Activated CD8-positive, alpha-beta memory T cell treated with anti-CD3 and anti-CD28 coated beads, Interleukin-2, amount 50 U/mL, for 48 hours (primary cell): ENCODE data around the gene DENND2D.

Experiments used
- DNase-seq: peaks from one replicate; pipeline ENCODE4 v3.0.0-alpha.2; 2020

Gene DENND2D

GRCh38 chr1:111202366-111202706 is 1.9 kb upstream of the DENND2D start:
- DNase-seq, result no peak

GRCh38 chr1:111201275-111202090 is 1.0 kb upstream of the DENND2D start:
- no peak for DNase-seq

- DNase-seq, result no peak
Measured at GRCh38 chr1:111200802-111201161, 336 bp upstream of the DENND2D start.

GRCh38 chr1:111199329-111199728 is 1.1 kb downstream of the DENND2D start:
- no peak for DNase-seq

GRCh38 chr1:111198836-111199235 is 1.6 kb downstream of the DENND2D start:
- DNase-seq, result no peak

GRCh38 chr1:111197598-111198284 is 2.7 kb downstream of the DENND2D start:
- no peak for DNase-seq

- DNase-seq, result no peak
Measured at GRCh38 chr1:111196213-111196612, 4.2 kb downstream of the DENND2D start.

GRCh38 chr1:111195002-111195684 is 5.3 kb downstream of the DENND2D start:
- DNase-seq, result no peak

GRCh38 chr1:111193712-111194480 is 6.5 kb downstream of the DENND2D start:
- no peak for DNase-seq

- no peak for DNase-seq
Measured at GRCh38 chr1:111192658-111193519, 7.6 kb downstream of the DENND2D start.

- no peak for DNase-seq
Measured at GRCh38 chr1:111192074-111192473, 8.4 kb downstream of the DENND2D start.

- no peak for DNase-seq
Measured at GRCh38 chr1:111191496-111191895, 8.9 kb downstream of the DENND2D start.

GRCh38 chr1:111190931-111191451 is 9.5 kb downstream of the DENND2D start:
- DNase-seq, result no peak

- no peak for DNase-seq
Measured at GRCh38 chr1:111184663-111185062, 15.8 kb downstream of the DENND2D start.

GRCh38 chr1:111183308-111184069 is 17.0 kb downstream of the DENND2D start:
- DNase-seq, result no peak

GRCh38 chr1:111182052-111182451 is 18.4 kb downstream of the DENND2D start:
- no peak for DNase-seq

GRCh38 chr1:111179968-111180533 is 20.4 kb downstream of the DENND2D start:
- no peak for DNase-seq

GRCh38 chr1:111176678-111177077 is 23.8 kb downstream of the DENND2D start:
- DNase-seq, result no peak

GRCh38 chr1:111175349-111175748 is 25.1 kb downstream of the DENND2D start:
- DNase-seq, result no peak

GRCh38 chr1:111174070-111174469 is 26.4 kb downstream of the DENND2D start:
- no peak for DNase-seq

- no peak for DNase-seq
Measured at GRCh38 chr1:111172463-111172862, 28.0 kb downstream of the DENND2D start.
